Esophagus squamous epithelium (tissue), 4 donors: ENCODE data around the gene RPAP3.

Source experiments
- POLR2A ChIP-seq, 4 donors: fragments of 450-650 bp; IDR thresholded peaks; one replicate each; pipeline ENCODE4 v1.6.1; 2017; ENCODE audit warnings: antibody characterized with exemption in 4 of 4, mild to moderate bottlenecking in 4 of 4, moderate library complexity in 3 of 4
- TF ChIP-seq, protein P1 (sequence below), 6 experiments: fragments of 450-650 bp in 4 of 6; fragments of 200-600 bp in 2 of 6; sonication (generic) in 2 of 6; IDR thresholded peaks; one replicate each; pipeline ENCODE4 v1.5.1; 2016 to 2019; ENCODE audit warnings: antibody characterized with exemption in 6 of 6, mild to moderate bottlenecking in 4 of 6, moderate library complexity in 4 of 6

GRCh38 chr12:47709671-47710070 is 3.8 kb upstream of the RPAP3 start:
- no peak for TF ChIP-seq POLR2A (IDR thresholded peaks at IDR 0.05)
- TF ChIP-seq, protein P1, sequence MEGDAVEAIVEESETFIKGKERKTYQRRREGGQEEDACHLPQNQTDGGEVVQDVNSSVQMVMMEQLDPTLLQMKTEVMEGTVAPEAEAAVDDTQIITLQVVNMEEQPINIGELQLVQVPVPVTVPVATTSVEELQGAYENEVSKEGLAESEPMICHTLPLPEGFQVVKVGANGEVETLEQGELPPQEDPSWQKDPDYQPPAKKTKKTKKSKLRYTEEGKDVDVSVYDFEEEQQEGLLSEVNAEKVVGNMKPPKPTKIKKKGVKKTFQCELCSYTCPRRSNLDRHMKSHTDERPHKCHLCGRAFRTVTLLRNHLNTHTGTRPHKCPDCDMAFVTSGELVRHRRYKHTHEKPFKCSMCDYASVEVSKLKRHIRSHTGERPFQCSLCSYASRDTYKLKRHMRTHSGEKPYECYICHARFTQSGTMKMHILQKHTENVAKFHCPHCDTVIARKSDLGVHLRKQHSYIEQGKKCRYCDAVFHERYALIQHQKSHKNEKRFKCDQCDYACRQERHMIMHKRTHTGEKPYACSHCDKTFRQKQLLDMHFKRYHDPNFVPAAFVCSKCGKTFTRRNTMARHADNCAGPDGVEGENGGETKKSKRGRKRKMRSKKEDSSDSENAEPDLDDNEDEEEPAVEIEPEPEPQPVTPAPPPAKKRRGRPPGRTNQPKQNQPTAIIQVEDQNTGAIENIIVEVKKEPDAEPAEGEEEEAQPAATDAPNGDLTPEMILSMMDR (IDR thresholded peaks at IDR 0.05), result no peak
